GM11168 (cell line): ENCODE results near the gene TBK1.
"Not testable (repeated sequence)": the region's sequence is repeated elsewhere in the genome, so short reads cannot be mapped to it uniquely, and the experiment has no call there.

Experiments used
- in situ Hi-C: fragments of 300-500 bp; cut with MboI; formaldehyde crosslinking; loops from one replicate; pipeline ENCODE4 v1.12.0; 2022; ENCODE audit warnings: low sequenced_read_pairs; ENCODE audit not compliant: unreplicated experiment

Gene TBK1

GRCh38 chr12:64534672-64535199, 82.8 kb downstream of the TBK1 start:
- in situ Hi-C loops = no loop called here

GRCh38 chr12:64538121-64538520, 86.2 kb downstream of the TBK1 start:
- in situ Hi-C loops = no loop called here

DNA sequence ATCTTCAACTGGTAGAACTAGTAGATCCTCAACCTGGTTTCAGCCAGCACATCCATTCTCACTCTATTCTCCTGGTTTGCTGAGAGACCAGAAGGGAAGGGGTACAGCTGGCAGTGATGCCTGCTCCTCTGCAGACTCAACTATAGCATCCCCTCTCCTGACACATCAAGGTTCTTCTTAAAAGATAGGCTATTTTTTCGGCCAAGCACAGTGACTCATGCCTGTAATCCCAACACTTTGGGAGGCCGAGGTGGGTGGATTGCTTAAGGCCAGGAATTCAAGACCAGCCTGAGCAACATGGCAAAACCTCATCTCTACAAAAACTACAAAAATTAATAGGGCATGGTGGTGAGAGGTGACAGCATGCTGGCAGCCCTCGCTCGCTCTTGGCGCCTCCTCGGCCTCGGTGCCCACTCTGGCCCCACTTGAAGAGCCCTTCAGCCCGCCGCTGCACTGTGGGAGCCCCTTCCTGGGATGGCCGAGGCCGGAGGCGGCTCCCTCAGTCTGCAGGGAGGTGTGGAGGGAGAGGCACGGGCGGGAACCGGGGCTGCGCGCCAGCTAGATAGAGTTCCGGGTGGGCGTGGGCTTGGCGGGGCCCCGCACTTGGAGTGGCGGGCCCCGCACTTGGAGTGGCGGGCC, 90.6 kb downstream of the TBK1 start:
- in situ Hi-C loops = not testable (repeated sequence)

GRCh38 chr12:64544371-64545080, 92.6 kb downstream of the TBK1 start:
- in situ Hi-C loops = no loop called here

DNA sequence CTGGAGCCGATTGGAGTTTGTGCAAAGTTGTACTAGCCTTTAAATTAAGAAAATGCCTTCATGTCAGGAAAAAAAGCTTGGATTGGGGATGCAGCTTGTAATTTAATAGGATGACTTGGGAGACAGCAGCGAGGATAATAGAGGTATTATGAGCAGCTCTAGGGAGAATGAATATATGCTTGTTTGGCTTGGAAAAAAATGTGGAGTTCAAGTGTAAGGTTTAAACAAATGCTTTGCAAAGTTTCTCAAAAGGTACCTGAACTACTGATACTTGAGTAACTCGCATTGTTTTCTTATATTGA, 93.1 kb downstream of the TBK1 start:
- in situ Hi-C loops = no loop called here

- in situ Hi-C loops = no loop called here
Measured at GRCh38 chr12:64549108-64549507, 97.2 kb downstream of the TBK1 start.

DNA sequence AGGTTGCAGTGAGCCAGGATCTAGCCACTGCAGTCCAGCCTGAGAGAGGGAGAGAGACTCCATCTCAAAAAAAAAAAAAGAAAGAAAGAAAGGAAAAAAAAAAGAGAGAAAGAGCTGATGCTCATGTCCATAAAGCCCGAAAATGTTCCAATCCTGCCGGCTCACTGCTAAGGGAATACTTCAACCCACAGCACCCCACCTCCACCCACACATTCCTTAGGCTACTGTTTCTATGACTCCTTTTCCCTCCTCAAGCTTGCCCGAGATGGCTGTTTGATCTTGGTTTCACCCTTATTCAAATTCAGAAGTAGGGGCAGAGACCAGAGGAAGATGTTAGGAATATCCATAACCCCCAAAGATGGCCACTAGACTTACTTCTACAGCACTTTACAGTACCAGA, 98.8 kb downstream of the TBK1 start:
- in situ Hi-C loops = loop anchor here (10.0 kb wide), 1 partner anchor 54 kb away; no protein-coding TSS in a partner anchor

GRCh38 chr12:64551676-64552075, 99.8 kb downstream of the TBK1 start:
- in situ Hi-C loops = loop anchor here (10.0 kb wide), 1 partner anchor 53 kb away; no protein-coding TSS in a partner anchor
